ENCODE data around the gene GRM2. TPM values are rescaled to one million over a fixed set of nuclear protein-coding genes. Genes with fewer than 3 reads are reported as not detected.

The GRM2 gene
- total and polyA plus RNA-seq, 2 donors (not counting 1 experiment from before 2014, with no cell fraction given) = under 0.01 to 0.06 TPM

DNA sequence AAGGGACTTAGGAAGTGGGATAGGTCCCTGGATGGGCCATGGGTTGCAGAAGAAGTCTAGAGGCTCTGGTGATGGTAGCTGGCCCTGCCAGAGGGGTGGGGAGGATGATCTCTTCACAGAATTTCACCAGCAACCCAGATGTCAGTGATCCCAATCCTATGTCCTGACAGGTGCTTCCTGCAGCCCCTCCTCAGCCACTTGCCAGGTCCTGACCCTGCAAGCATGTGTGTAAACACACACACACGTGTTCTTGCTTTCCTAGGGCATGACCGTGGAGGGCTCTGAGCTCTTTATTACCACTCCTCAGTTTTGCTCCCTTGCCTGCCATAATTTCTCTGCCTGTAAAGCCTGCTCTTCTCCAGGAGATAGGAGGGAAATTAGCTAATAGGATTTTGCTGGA, 23.3 kb upstream of the GRM2 start:
- Histone ChIP-seq H3K9me3 (ENCODE audit: control insufficient read depth, insufficient read depth, low read depth, low read length) (no peaks in the 10 kb centered on the region), H3K27ac (ENCODE audit: insufficient read depth, low read length) (no peak overlapping the region), H2AFZ (ENCODE audit: low read length) (no peak overlapping the region), H3K4me3 (replicated peaks in 1 of 4; ENCODE audit: control extremely low read depth in 1 of 4, insufficient read depth in 1 of 4, low read depth in 3 of 4, low read length in 4 of 4) (no peak overlapping the region), H3K79me2 (ENCODE audit: control insufficient read depth, insufficient read depth, low read length) (no peaks in the 10 kb centered on the region), H4K20me1 (ENCODE audit: control insufficient read depth, extremely low read depth, insufficient read depth, low read length) (no peaks in the 10 kb centered on the region), H3K4me1 (ENCODE audit: control insufficient read depth, extremely low read depth, insufficient read depth, low read length) (no peaks in the 10 kb centered on the region), H3K36me3 (ENCODE audit: control insufficient read depth, insufficient read depth, low read length) (peaks cover 7% of the 10 kb centered on the region), H3K27me3 (ENCODE audit: control insufficient read depth, insufficient read depth, low read length) (no peaks in the 10 kb centered on the region), H3K9ac (ENCODE audit: insufficient read depth, low read length) (no peak overlapping the region), H3K4me2 (ENCODE audit: extremely low read depth, insufficient read depth, low read length) (no peak overlapping the region)
- TF ChIP-seq EZH2 (IDR thresholded peaks at IDR 0.05; ENCODE audit: low read length, missing control alignments) (no peak), CTCF (conservative IDR thresholded peaks at IDR 0.05 in 1 of 2, IDR thresholded peaks at IDR 0.05 in 1 of 2; ENCODE audit: low read depth in 1 of 2, low read length in 2 of 2) (no peak)
- no peak for DNase-seq (ENCODE audit: low read depth in 2 of 2)

DNA sequence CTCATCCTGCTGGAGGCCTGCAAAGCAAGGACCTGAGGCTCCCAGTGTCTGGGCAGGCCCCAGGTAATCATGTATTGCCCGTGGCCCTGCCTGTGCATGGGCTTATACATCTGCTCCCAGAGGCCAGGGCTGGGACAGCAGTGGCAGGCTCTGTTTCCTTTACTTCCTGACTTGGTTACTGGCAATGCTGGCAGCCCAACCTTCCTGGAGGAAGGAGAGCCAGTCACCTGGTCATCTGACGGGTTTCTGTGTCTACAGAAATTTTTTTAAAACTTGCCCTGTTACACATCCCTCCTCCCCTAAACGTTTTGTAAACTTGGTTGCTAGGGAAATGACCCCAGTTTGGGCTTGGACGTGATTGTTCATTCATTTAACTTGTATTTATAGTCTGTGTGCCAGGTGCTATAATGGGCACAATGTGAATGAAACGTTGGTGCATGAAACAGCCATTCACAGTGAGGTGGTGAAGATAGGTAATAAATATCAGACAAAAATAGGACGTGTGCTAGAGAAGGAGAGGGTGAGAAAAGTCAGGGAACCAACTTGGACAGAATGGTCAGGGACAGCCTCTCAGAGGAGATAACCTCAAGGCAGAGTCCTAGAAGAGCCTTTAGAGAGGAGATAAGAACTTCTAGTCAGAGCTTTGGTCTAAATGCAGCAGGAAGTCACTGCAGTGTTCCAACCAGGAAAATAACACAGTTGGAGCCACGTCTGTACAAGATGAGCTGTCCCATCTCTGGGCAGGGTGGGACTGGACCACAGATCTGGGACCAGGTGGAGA, 21.7 kb upstream of the GRM2 start:
- no peak for DNase-seq (ENCODE audit: low read depth in 2 of 2)
- H3K4me2 ChIP-seq (ENCODE audit: extremely low read depth, insufficient read depth, low read length) = no peak overlapping the region
- H4K20me1 ChIP-seq (ENCODE audit: control insufficient read depth, extremely low read depth, insufficient read depth, low read length) = no peaks in the 10 kb centered on the region
- no peak overlapping the region for H3K27ac ChIP-seq (ENCODE audit: insufficient read depth, low read length)
- no peak overlapping the region for H3K9ac ChIP-seq (ENCODE audit: insufficient read depth, low read length)
- no peaks in the 10 kb centered on the region for H3K79me2 ChIP-seq (ENCODE audit: control insufficient read depth, insufficient read depth, low read length)
- H3K9me3 ChIP-seq (ENCODE audit: control insufficient read depth, insufficient read depth, low read depth, low read length) = no peaks in the 10 kb centered on the region
- no peak overlapping the region for H2AFZ ChIP-seq (ENCODE audit: low read length)
- peaks cover 7% of the 10 kb centered on the region for H3K36me3 ChIP-seq (ENCODE audit: control insufficient read depth, insufficient read depth, low read length)
- TF ChIP-seq CTCF (conservative IDR thresholded peaks at IDR 0.05 in 1 of 2, IDR thresholded peaks at IDR 0.05 in 1 of 2; ENCODE audit: low read depth in 1 of 2, low read length in 2 of 2) (no peak), EZH2 (IDR thresholded peaks at IDR 0.05; ENCODE audit: low read length, missing control alignments) (no peak)
- H3K4me3 ChIP-seq (replicated peaks in 1 of 4; ENCODE audit: control extremely low read depth in 1 of 4, insufficient read depth in 1 of 4, low read depth in 3 of 4, low read length in 4 of 4) = no peak overlapping the region
- H3K27me3 ChIP-seq (ENCODE audit: control insufficient read depth, insufficient read depth, low read length) = no peaks in the 10 kb centered on the region
- no peaks in the 10 kb centered on the region for H3K4me1 ChIP-seq (ENCODE audit: control insufficient read depth, extremely low read depth, insufficient read depth, low read length)

- H3K4me2 ChIP-seq (ENCODE audit: extremely low read depth, insufficient read depth, low read length) = no peak overlapping the region
Measured at GRCh38 chr3:51686056-51686455, 20.8 kb upstream of the GRM2 start.

More at GRCh38 chr3:51686056-51686455, 20.8 kb upstream of the GRM2 start:
- Histone ChIP-seq H3K9me3 (ENCODE audit: control insufficient read depth, insufficient read depth, low read depth, low read length) (no peaks in the 10 kb centered on the region), H3K27me3 (ENCODE audit: control insufficient read depth, insufficient read depth, low read length) (no peaks in the 10 kb centered on the region), H3K4me3 (replicated peaks in 1 of 4; ENCODE audit: control extremely low read depth in 1 of 4, insufficient read depth in 1 of 4, low read depth in 3 of 4, low read length in 4 of 4) (no peak overlapping the region), H2AFZ (ENCODE audit: low read length) (no peak overlapping the region), H3K27ac (ENCODE audit: insufficient read depth, low read length) (no peak overlapping the region), H3K36me3 (ENCODE audit: control insufficient read depth, insufficient read depth, low read length) (peaks cover 7% of the 10 kb centered on the region), H3K79me2 (ENCODE audit: control insufficient read depth, insufficient read depth, low read length) (no peaks in the 10 kb centered on the region), H3K4me1 (ENCODE audit: control insufficient read depth, extremely low read depth, insufficient read depth, low read length) (no peaks in the 10 kb centered on the region), H4K20me1 (ENCODE audit: control insufficient read depth, extremely low read depth, insufficient read depth, low read length) (no peaks in the 10 kb centered on the region), H3K9ac (ENCODE audit: insufficient read depth, low read length) (no peak overlapping the region)
- no peak for DNase-seq (ENCODE audit: low read depth in 2 of 2)
- TF ChIP-seq CTCF (conservative IDR thresholded peaks at IDR 0.05 in 1 of 2, IDR thresholded peaks at IDR 0.05 in 1 of 2; ENCODE audit: low read depth in 1 of 2, low read length in 2 of 2) (no peak), EZH2 (IDR thresholded peaks at IDR 0.05; ENCODE audit: low read length, missing control alignments) (no peak)

Data from fibroblast of lung (primary cell).